Activated CD4-positive, alpha-beta T cell treated with anti-CD3 and anti-CD28 coated beads for 36 hours (primary cell): Measurements from ENCODE around the gene STAB2. TPM values are rescaled to one million over a fixed set of nuclear protein-coding genes. Genes with fewer than 3 reads are reported as not detected.

Source experiments
- ATAC-seq: fragments of 200-7000 bp; cut with Tn5 transposase; one replicate; pipeline ENCODE4 v1.10.0; 2021; ENCODE audit warnings: mild to moderate bottlenecking, moderate library complexity
- CTCF ChIA-PET: fragments of 350-600 bp; sonication (Branson Sonifier 250); formaldehyde crosslinking; loops from one replicate; lab custom pipeline; 2021; ENCODE audit warnings: antibody characterized with exemption; lab: Charles Lee
- POLR2A ChIA-PET: fragments of 350-600 bp; sonication (Branson Sonifier 250); formaldehyde crosslinking; loops from one replicate; lab custom pipeline; 2021; ENCODE audit warnings: antibody characterized with exemption, inconsistent platforms; lab: Charles Lee
- DNase-seq: peaks from one replicate; pipeline ENCODE4 v3.0.0-alpha.2; 2020
- H3K27ac Mint-ChIP-seq: one replicate; pipeline ENCODE4 v1.8.0; 2021; ENCODE audit warnings: mixed read lengths
- H3K27me3 Mint-ChIP-seq: one replicate; pipeline ENCODE4 v1.8.0; 2021; ENCODE audit warnings: mixed read lengths
- H3K36me3 Mint-ChIP-seq: one replicate; pipeline ENCODE4 v1.8.0; 2021; ENCODE audit warnings: low read depth, mixed read lengths
- H3K4me1 Mint-ChIP-seq: one replicate; pipeline ENCODE4 v1.8.0; 2021; ENCODE audit warnings: mixed read lengths
- H3K4me3 Mint-ChIP-seq: one replicate; pipeline ENCODE4 v1.8.0; 2021; ENCODE audit warnings: mild to moderate bottlenecking, moderate library complexity, mixed read lengths
- H3K9me3 Mint-ChIP-seq: one replicate; pipeline ENCODE4 v1.8.0; 2021; ENCODE audit warnings: low read depth, mixed read lengths
- intact Hi-C, 2 experiments: fragments of 100-400 bp; cut with DNase I in 1 of 2; cut with micrococcal nuclease in 1 of 2; formaldehyde crosslinking; loops; one replicate each; pipeline versions ENCODE4 v1.14.2 to v1.15.1; 2022 to 2024; cut with DNase I, micrococcal nuclease
- total RNA-seq, 2 experiments: library from RNA; stranded (reverse); gene quantifications; one replicate each; pipeline ENCODE4 v1.2.3, GENCODE V29; 2021

The STAB2 gene
- total RNA-seq, 2 experiments from 2014 or later = not detected

GRCh38 chr12:103586132-103586531 is 941 bp upstream of the STAB2 start:
- DNase-seq = no peak

GRCh38 chr12:103588680-103589079 is 1.6 kb downstream of the STAB2 start:
- ATAC-seq (no peak), DNase-seq (no peak)
- intact Hi-C loops = no loop called here
- ChIA-PET CTCF (interaction anchor here (0.7 kb wide), 2 partner anchors 53 to 117 kb away, joined by 3 read pairs; no protein-coding TSS in a partner anchor), POLR2A (no interaction called here)
- H3K27me3 Mint-ChIP-seq = peaks cover 18% of the 10 kb centered on the region
- H3K36me3 Mint-ChIP-seq = no peaks in the 10 kb centered on the region
- no peaks in the 10 kb centered on the region for H3K9me3 Mint-ChIP-seq
- H3K4me1 Mint-ChIP-seq = no peaks in the 10 kb centered on the region
- no peak overlapping the region for H3K27ac Mint-ChIP-seq
- no peak overlapping the region for H3K4me3 Mint-ChIP-seq

More at GRCh38 chr12:103586132-103586531, 941 bp upstream of the STAB2 start:
- ChIA-PET POLR2A (no interaction called here), CTCF (no interaction called here)
- ATAC-seq = no peak
- H3K27me3 Mint-ChIP-seq = peaks cover 14% of the 10 kb centered on the region
- H3K27ac Mint-ChIP-seq = no peak overlapping the region
- H3K4me1 Mint-ChIP-seq = no peaks in the 10 kb centered on the region
- no peaks in the 10 kb centered on the region for H3K9me3 Mint-ChIP-seq
- H3K4me3 Mint-ChIP-seq = no peak overlapping the region
- no peaks in the 10 kb centered on the region for H3K36me3 Mint-ChIP-seq
- intact Hi-C loops = no loop called here

- DNase-seq (no peak), ATAC-seq (no peak)
- CTCF ChIA-PET = no interaction called here
- H3K9me3 Mint-ChIP-seq = no peaks in the 10 kb centered on the region
- POLR2A ChIA-PET = no interaction called here
- H3K27ac Mint-ChIP-seq = no peak overlapping the region
- H3K4me1 Mint-ChIP-seq = no peaks in the 10 kb centered on the region
- intact Hi-C loops = no loop called here
- peaks cover 13% of the 10 kb centered on the region for H3K27me3 Mint-ChIP-seq
- no peaks in the 10 kb centered on the region for H3K36me3 Mint-ChIP-seq
- H3K4me3 Mint-ChIP-seq = no peak overlapping the region
These were observed 2.4 kb downstream of the STAB2 start for GRCh38 chr12:103589517-103589916.

- no peak for ATAC-seq
- ChIA-PET CTCF (no interaction called here), POLR2A (no interaction called here)
- Mint-ChIP-seq H3K27ac (no peak overlapping the region), H3K27me3 (peaks cover 11% of the 10 kb centered on the region), H3K36me3 (no peaks in the 10 kb centered on the region), H3K4me1 (no peaks in the 10 kb centered on the region), H3K4me3 (no peak overlapping the region), H3K9me3 (no peaks in the 10 kb centered on the region)
- DNase-seq = no peak
- intact Hi-C loops = no loop called here
These were observed 3.2 kb downstream of the STAB2 start for GRCh38 chr12:103590271-103590670.

GRCh38 chr12:103596981-103597380 is 9.9 kb downstream of the STAB2 start:
- H3K9me3 Mint-ChIP-seq = no peaks in the 10 kb centered on the region
- intact Hi-C loops = no loop called here
- ChIA-PET CTCF (interaction anchor here (0.6 kb wide), 1 partner anchor 301 kb away, joined by 3 read pairs; no protein-coding TSS in a partner anchor), POLR2A (no interaction called here)
- H3K27ac Mint-ChIP-seq = no peak overlapping the region
- no peak for ATAC-seq
- no peaks in the 10 kb centered on the region for H3K36me3 Mint-ChIP-seq
- H3K4me3 Mint-ChIP-seq = no peak overlapping the region
- no peaks in the 10 kb centered on the region for H3K4me1 Mint-ChIP-seq
- peaks cover 11% of the 10 kb centered on the region for H3K27me3 Mint-ChIP-seq
- DNase-seq = no peak

- POLR2A ChIA-PET = no interaction called here
- Mint-ChIP-seq H3K27me3 (peaks cover 7% of the 10 kb centered on the region), H3K4me3 (no peak overlapping the region), H3K36me3 (no peaks in the 10 kb centered on the region), H3K9me3 (no peaks in the 10 kb centered on the region), H3K27ac (no peak overlapping the region), H3K4me1 (no peaks in the 10 kb centered on the region)
- DNase-seq (no peak), ATAC-seq (no peak)
- CTCF ChIA-PET = interaction anchor here (1.8 kb wide), 1 partner anchor 34 kb away, joined by 3 read pairs; no protein-coding TSS in a partner anchor
- intact Hi-C loops = no loop called here
These were observed 12.2 kb downstream of the STAB2 start for GRCh38 chr12:103599274-103599673.

- Mint-ChIP-seq H3K27ac (no peak overlapping the region), H3K9me3 (no peaks in the 10 kb centered on the region), H3K36me3 (no peaks in the 10 kb centered on the region), H3K4me1 (no peaks in the 10 kb centered on the region), H3K27me3 (peaks cover 7% of the 10 kb centered on the region), H3K4me3 (no peak overlapping the region)
- no peak for DNase-seq
- CTCF ChIA-PET = no interaction called here
- intact Hi-C loops = no loop called here
- POLR2A ChIA-PET = no interaction called here
- ATAC-seq = no peak
These were observed 14.1 kb downstream of the STAB2 start for GRCh38 chr12:103600967-103601728.

- Mint-ChIP-seq H3K36me3 (no peaks in the 10 kb centered on the region), H3K4me3 (no peak overlapping the region), H3K27me3 (peaks cover 13% of the 10 kb centered on the region), H3K9me3 (no peaks in the 10 kb centered on the region), H3K27ac (no peak overlapping the region), H3K4me1 (no peaks in the 10 kb centered on the region)
- ChIA-PET CTCF (interaction anchor here (1.8 kb wide), 1 partner anchor 13 kb away, joined by 7 read pairs; no protein-coding TSS in a partner anchor), POLR2A (no interaction called here)
- DNase-seq = no peak
- intact Hi-C loops = no loop called here
- ATAC-seq = no peak
These were observed 33.3 kb downstream of the STAB2 start for GRCh38 chr12:103620395-103620794.

- ChIA-PET POLR2A (no interaction called here), CTCF (interaction anchor here (1.1 kb wide), 1 partner anchor 8 kb away, joined by 3 read pairs; no protein-coding TSS in a partner anchor)
- intact Hi-C loops = no loop called here
- Mint-ChIP-seq H3K4me1 (no peaks in the 10 kb centered on the region), H3K4me3 (no peak overlapping the region), H3K36me3 (no peaks in the 10 kb centered on the region), H3K27ac (no peak overlapping the region), H3K27me3 (peaks cover 3% of the 10 kb centered on the region), H3K9me3 (no peaks in the 10 kb centered on the region)
- DNase-seq (no peak), ATAC-seq (no peak)
These were observed 36.6 kb downstream of the STAB2 start for GRCh38 chr12:103623716-103624115.

GRCh38 chr12:103626498-103626897 is 39.4 kb downstream of the STAB2 start:
- H3K27me3 Mint-ChIP-seq = no peaks in the 10 kb centered on the region
- ChIA-PET POLR2A (no interaction called here), CTCF (interaction anchor here (0.8 kb wide), 1 partner anchor 105 kb away, joined by 3 read pairs; no protein-coding TSS in a partner anchor)
- no peak for ATAC-seq
- no peak overlapping the region for H3K27ac Mint-ChIP-seq
- DNase-seq = peak; percentile 16
- intact Hi-C loops = no loop called here
- no peak overlapping the region for H3K4me3 Mint-ChIP-seq
- H3K4me1 Mint-ChIP-seq = no peaks in the 10 kb centered on the region
- no peaks in the 10 kb centered on the region for H3K9me3 Mint-ChIP-seq
- no peaks in the 10 kb centered on the region for H3K36me3 Mint-ChIP-seq

- ATAC-seq = no peak
- Mint-ChIP-seq H3K36me3 (no peaks in the 10 kb centered on the region), H3K4me1 (no peaks in the 10 kb centered on the region), H3K4me3 (no peak overlapping the region), H3K27me3 (no peaks in the 10 kb centered on the region), H3K27ac (no peak overlapping the region), H3K9me3 (peaks cover 3% of the 10 kb centered on the region)
- intact Hi-C loops = no loop called here
- DNase-seq = no peak
- CTCF ChIA-PET = no interaction called here
- POLR2A ChIA-PET = no interaction called here
These were observed 40.2 kb downstream of the STAB2 start for GRCh38 chr12:103627189-103627855.
